Kidney (tissue), 14 donors: ENCODE results near the gene C11orf91. TPM values are rescaled to one million over a fixed set of nuclear protein-coding genes. Genes with fewer than 3 reads are reported as not detected.

Experiments used
- DNase-seq, 5 donors: peaks; one replicate each; pipeline ENCODE4 v3.0.0-alpha.2; 2013 to 2020
- FAIRE-seq: peaks from 2 replicates; lab custom pipeline; 2012; peaks lifted over from hg19 to GRCh38; lab: Jason Lieb, UNC
- H3K27ac ChIP-seq, 2 donors: one replicate each; pipeline ENCODE4 v1.7.0; 2013; ENCODE audit warnings: low read depth in 2 of 2, low read length in 2 of 2, inconsistent platforms in 1 of 2
- H3K27me3 ChIP-seq: one replicate; pipeline ENCODE4 v1.7.1; 2013; ENCODE audit warnings: low read length, inconsistent platforms; ENCODE audit not compliant: control insufficient read depth, insufficient read depth
- H3K36me3 ChIP-seq, 3 donors: one replicate each; pipeline versions ENCODE4 v1.7.0 to v1.7.1; 2013; ENCODE audit warnings: low read length in 3 of 3, control low read depth in 1 of 3, inconsistent platforms in 1 of 3; ENCODE audit not compliant: insufficient read depth in 3 of 3, control insufficient read depth in 2 of 3
- H3K4me1 ChIP-seq, 3 donors: one replicate each; pipeline versions ENCODE4 v1.7.0 to v1.7.1; 2013; ENCODE audit warnings: low read length in 3 of 3, inconsistent platforms in 1 of 3, low read depth in 1 of 3; ENCODE audit not compliant: control insufficient read depth in 2 of 3, insufficient read depth in 2 of 3
- H3K4me3 ChIP-seq, 3 donors: one replicate each; pipeline versions ENCODE4 v1.7.0 to v1.8.1; 2013; ENCODE audit warnings: low read length in 3 of 3, control low read depth in 1 of 3, inconsistent platforms in 1 of 3
- H3K9ac ChIP-seq, 3 donors: one replicate each; pipeline versions ENCODE4 v1.7.0 to v1.7.1; 2013; ENCODE audit warnings: low read length in 3 of 3, control low read depth in 1 of 3, inconsistent platforms in 1 of 3
- H3K9me3 ChIP-seq, 3 donors: one replicate each; pipeline versions ENCODE4 v1.7.0 to v1.7.1; 2013; ENCODE audit warnings: low read length in 3 of 3, control low read depth in 1 of 3, inconsistent platforms in 1 of 3; ENCODE audit not compliant: control insufficient read depth in 2 of 3, insufficient read depth in 1 of 3
- CTCF ChIP-seq: IDR thresholded peaks from 3 replicates; pipeline ENCODE4 v1.5.1; 2012; ENCODE audit warnings: mild to moderate bottlenecking, moderate library complexity, borderline replicate concordance; ENCODE audit not compliant: insufficient read depth; ENCODE audit errors: extremely low read depth
- intact Hi-C: fragments of 100-400 bp; cut with DNase I; formaldehyde crosslinking; loops from one replicate; pipeline ENCODE4 v1.11.1; 2022
- polyA plus RNA-seq: library from polyadenylated mRNA; stranded (reverse); fragments of 350-450 nt; fragmentation: Illumina TruSeq; extraction: RNeasy Lipid Tissue Mini Kit (QIAGEN cat#74804); gene quantifications from one replicate; pipeline ENCODE4 v1.2.3, GENCODE V29; 2014; ENCODE audit warnings: low read depth, low replicate concordance; ENCODE audit not compliant: insufficient read depth
- total RNA-seq: library from RNA; stranded (reverse); fragmentation: NEBNext Ultra II Directional; extraction: Animal tissue kit (Norgen Biotek cat#: 25700); gene quantifications from one replicate; pipeline ENCODE4 v1.2.1, GENCODE V29; 2021
- donor health status: control.
- donor health status: control.
- donor health status: control.
- donor health status: control.
- donor health status: control.
- donor health status: DM: yes; HTN: yes; CAD: no.
- donor health status: Normal renal cell carcinoma (clear cell type).

The C11orf91 gene
- total and polyA plus RNA-seq, 2 donors from 2014 or later: not detected

GRCh38 chr11:33689085-33689484, 11.5 kb downstream of the C11orf91 start:
- no peak overlapping the region for H3K9ac ChIP-seq
- peaks cover 0 to 33% (median 27%) of the 10 kb centered on the region in 3 donors for H3K4me1 ChIP-seq
- H3K27me3 ChIP-seq: no peaks in the 10 kb centered on the region
- no peaks in the 10 kb centered on the region for H3K9me3 ChIP-seq
- FAIRE-seq (no peak), DNase-seq (no peak)
- intact Hi-C loops: loop anchor here (10.0 kb wide), 1 partner anchor 324 kb away; no protein-coding TSS in a partner anchor
- no peaks in the 10 kb centered on the region for H3K36me3 ChIP-seq
- peak overlapping the region in 1 of 2 donors; percentile 0 for H3K27ac ChIP-seq
- no peak for TF ChIP-seq CTCF
- H3K4me3 ChIP-seq: no peak overlapping the region

GRCh38 chr11:33687733-33688479, 12.7 kb downstream of the C11orf91 start:
- Histone ChIP-seq H3K36me3 (no peaks in the 10 kb centered on the region), H3K9ac (no peak overlapping the region), H3K27ac (no peak overlapping the region), H3K4me3 (no peak overlapping the region), H3K4me1 (peaks cover 0 to 27% (median 22%) of the 10 kb centered on the region in 3 donors), H3K27me3 (no peaks in the 10 kb centered on the region), H3K9me3 (no peaks in the 10 kb centered on the region)
- no peak for FAIRE-seq
- peak; percentile 54 for TF ChIP-seq CTCF
- peak in 3 of 5 donors; percentile 72 to 85 (median 84) for DNase-seq
- intact Hi-C loops: loop anchor here (10.0 kb wide), 1 partner anchor 323 kb away; no protein-coding TSS in a partner anchor

- FAIRE-seq: no peak
- no peaks in the 10 kb centered on the region for H3K27me3 ChIP-seq
Measured at GRCh38 chr11:33685082-33685481, 15.5 kb downstream of the C11orf91 start.

More at GRCh38 chr11:33685082-33685481, 15.5 kb downstream of the C11orf91 start:
- no peak for DNase-seq
- Histone ChIP-seq H3K9ac (no peak overlapping the region), H3K4me3 (no peak overlapping the region), H3K27ac (no peak overlapping the region), H3K36me3 (no peaks in the 10 kb centered on the region), H3K4me1 (peaks cover 0 to 6% (median 2%) of the 10 kb centered on the region in 3 donors), H3K9me3 (no peaks in the 10 kb centered on the region)
- intact Hi-C loops: loop anchor here (10.0 kb wide), 1 partner anchor 320 kb away; no protein-coding TSS in a partner anchor
- TF ChIP-seq CTCF: no peak
